ENCODE data around the gene ALG3. TPM values are rescaled to one million over a fixed set of nuclear protein-coding genes. Genes with fewer than 3 reads are reported as not detected.
A peak's percentile ranks its signal among the peaks of the same experiment; 100 is the strongest.

Gene ALG3
- total RNA-seq, 1 experiment from 2014 or later, result 110 TPM

GRCh38 chr3:184235381-184236032 lies 13.3 kb downstream of the ALG3 start:
- DNase-seq (ENCODE audit: low spot score), result peak; percentile 9

GRCh38 chr3:184234671-184235380 lies 13.9 kb downstream of the ALG3 start:
- no peak for DNase-seq (ENCODE audit: low spot score)

- DNase-seq (ENCODE audit: low spot score), result peak; percentile 91
Observed at GRCh38 chr3:184234224-184234623, 14.5 kb downstream of the ALG3 start.

- DNase-seq (ENCODE audit: low spot score), result peak; percentile 4
Observed at GRCh38 chr3:184233127-184233843, 15.5 kb downstream of the ALG3 start.

GRCh38 chr3:184231671-184232070 lies 17.1 kb downstream of the ALG3 start:
- no peak for DNase-seq (ENCODE audit: low spot score)

- no peak for DNase-seq (ENCODE audit: low spot score)
Observed at GRCh38 chr3:184230603-184231528, 17.9 kb downstream of the ALG3 start.

GRCh38 chr3:184230081-184230602 lies 18.6 kb downstream of the ALG3 start:
- DNase-seq (ENCODE audit: low spot score), result no peak

- DNase-seq (ENCODE audit: low spot score), result peak; percentile 62
Observed at GRCh38 chr3:184229394-184230080, 19.2 kb downstream of the ALG3 start, which contains the start of gene VWA5B2. Gene VWA5B2, plus strand, starts transcription at chr3:184229585. Its CDS starts 944 bp downstream, at chr3:184230529.

- no peak for DNase-seq (ENCODE audit: low spot score)
Observed at GRCh38 chr3:184228376-184229137, 20.2 kb downstream of the ALG3 start.

GRCh38 chr3:184227481-184227935 lies 21.3 kb downstream of the ALG3 start:
- DNase-seq (ENCODE audit: low spot score), result no peak

- DNase-seq (ENCODE audit: low spot score), result no peak
Observed at GRCh38 chr3:184223946-184224345, 24.8 kb downstream of the ALG3 start.

GRCh38 chr3:184222521-184222920 lies 26.2 kb downstream of the ALG3 start:
- DNase-seq (ENCODE audit: low spot score), result no peak

- no peak for DNase-seq (ENCODE audit: low spot score)
Observed at GRCh38 chr3:184218814-184219213, 29.9 kb downstream of the ALG3 start.

- DNase-seq (ENCODE audit: low spot score), result no peak
Observed at GRCh38 chr3:184211718-184212117, 37.0 kb downstream of the ALG3 start.

- DNase-seq (ENCODE audit: low spot score), result no peak
Observed at GRCh38 chr3:184211297-184211696, 37.5 kb downstream of the ALG3 start.

- DNase-seq (ENCODE audit: low spot score), result no peak
Observed at GRCh38 chr3:184209146-184209923, 39.4 kb downstream of the ALG3 start.

- DNase-seq (ENCODE audit: low spot score), result no peak
Observed at GRCh38 chr3:184203526-184203925, 45.2 kb downstream of the ALG3 start.

- no peak for DNase-seq (ENCODE audit: low spot score)
Observed at GRCh38 chr3:184200825-184201224, 47.9 kb downstream of the ALG3 start.

- no peak for DNase-seq (ENCODE audit: low spot score)
Observed at GRCh38 chr3:184198509-184198908, 50.3 kb downstream of the ALG3 start.
